GM12872 (cell line): ENCODE data around the gene CEP72.

Experiments used
- TF ChIP-seq, protein P1 (sequence below): IDR thresholded peaks from 3 replicates; pipeline ENCODE4 v1.5.1; 2011; ENCODE audit warnings: low read depth, mild to moderate bottlenecking, low read length, moderate library complexity; ENCODE audit not compliant: insufficient read depth

CEP72 gene

DNA sequence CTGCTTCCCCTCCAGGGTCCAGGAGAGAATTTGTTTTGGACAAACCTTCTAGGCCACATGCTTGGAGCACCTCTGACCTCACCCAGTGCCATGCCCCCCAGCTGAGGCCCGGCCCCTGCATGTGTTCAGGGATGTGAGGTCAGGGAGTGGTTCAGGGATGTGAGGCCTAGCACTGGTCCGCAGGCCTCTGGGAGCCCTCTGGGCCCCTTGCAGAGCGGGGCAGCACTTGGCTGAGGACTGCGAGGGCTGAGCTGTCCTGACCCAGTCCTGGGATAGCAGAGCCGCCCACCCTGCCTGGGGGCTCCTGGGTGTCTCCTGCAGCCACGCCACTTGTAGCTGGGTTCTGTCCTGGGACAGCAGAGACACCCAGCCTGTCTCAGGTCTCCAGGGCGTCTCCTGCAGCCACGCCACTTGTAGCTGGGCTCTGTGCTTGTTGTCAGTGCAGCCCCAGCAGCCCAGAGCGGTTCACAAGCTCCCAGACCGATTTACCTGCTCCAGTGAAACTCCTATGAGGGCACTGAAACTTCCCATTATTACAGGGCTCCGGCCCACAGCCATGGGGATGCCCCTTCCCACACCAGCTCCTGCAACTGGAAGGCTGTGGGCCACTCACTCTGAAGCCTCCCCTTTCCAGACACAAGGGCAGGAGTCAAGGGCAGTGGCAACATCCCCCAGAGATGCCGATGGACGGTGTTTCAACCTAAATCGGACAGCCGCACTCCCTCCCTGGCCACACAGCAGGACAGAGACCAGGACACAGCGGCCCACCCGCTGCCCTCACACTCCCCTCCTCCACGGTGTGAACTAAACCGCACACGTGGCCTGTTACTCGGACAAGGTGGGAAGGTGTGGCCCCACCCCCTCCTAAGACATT lies 5.4 kb upstream of the CEP72 start:
- TF ChIP-seq, protein P1, sequence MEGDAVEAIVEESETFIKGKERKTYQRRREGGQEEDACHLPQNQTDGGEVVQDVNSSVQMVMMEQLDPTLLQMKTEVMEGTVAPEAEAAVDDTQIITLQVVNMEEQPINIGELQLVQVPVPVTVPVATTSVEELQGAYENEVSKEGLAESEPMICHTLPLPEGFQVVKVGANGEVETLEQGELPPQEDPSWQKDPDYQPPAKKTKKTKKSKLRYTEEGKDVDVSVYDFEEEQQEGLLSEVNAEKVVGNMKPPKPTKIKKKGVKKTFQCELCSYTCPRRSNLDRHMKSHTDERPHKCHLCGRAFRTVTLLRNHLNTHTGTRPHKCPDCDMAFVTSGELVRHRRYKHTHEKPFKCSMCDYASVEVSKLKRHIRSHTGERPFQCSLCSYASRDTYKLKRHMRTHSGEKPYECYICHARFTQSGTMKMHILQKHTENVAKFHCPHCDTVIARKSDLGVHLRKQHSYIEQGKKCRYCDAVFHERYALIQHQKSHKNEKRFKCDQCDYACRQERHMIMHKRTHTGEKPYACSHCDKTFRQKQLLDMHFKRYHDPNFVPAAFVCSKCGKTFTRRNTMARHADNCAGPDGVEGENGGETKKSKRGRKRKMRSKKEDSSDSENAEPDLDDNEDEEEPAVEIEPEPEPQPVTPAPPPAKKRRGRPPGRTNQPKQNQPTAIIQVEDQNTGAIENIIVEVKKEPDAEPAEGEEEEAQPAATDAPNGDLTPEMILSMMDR = no peak

DNA sequence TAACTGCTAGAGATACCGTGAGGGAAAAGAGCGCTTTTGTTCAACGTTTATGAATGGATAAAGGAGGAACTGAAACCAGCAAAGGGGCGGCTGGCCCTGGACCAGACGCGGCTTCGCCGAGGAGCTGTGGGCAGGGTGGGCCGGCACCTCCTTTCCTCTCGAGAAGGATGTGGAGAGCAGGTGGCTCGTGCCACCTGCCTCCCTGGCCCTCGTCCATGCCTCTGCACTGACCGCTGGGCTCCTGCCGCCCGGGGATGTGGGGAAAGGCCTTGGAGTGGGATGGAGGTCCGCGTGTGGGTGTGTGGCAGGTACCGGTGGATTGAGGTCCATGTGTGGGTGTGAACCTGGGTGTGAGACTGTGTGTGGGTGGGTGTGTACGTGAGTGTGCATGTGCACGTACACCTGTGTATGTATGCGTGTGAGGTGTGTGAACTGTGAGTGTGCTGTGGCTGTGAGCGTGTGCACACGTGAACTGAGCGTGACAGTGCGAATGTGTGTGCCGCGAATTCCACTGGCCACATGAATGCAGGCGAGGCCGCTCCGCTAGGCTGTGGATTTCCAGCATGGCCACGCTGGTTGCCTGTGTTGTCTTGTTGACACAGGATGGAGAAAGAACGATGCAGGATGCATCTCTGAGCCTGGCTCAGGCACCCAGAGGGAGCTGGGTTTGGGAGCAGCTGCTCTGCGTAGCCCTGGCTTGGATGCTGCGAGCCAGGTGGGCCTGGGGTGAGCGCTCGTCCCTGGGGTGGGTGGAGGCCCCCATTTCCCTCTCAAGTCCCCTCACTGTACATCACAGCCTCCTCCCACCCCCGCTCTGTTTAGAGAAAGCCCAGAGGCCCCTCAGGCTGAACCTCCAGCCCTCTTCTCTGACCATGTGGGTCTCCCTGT lies 4.4 kb upstream of the CEP72 start:
- TF ChIP-seq, protein P1 = no peak

DNA sequence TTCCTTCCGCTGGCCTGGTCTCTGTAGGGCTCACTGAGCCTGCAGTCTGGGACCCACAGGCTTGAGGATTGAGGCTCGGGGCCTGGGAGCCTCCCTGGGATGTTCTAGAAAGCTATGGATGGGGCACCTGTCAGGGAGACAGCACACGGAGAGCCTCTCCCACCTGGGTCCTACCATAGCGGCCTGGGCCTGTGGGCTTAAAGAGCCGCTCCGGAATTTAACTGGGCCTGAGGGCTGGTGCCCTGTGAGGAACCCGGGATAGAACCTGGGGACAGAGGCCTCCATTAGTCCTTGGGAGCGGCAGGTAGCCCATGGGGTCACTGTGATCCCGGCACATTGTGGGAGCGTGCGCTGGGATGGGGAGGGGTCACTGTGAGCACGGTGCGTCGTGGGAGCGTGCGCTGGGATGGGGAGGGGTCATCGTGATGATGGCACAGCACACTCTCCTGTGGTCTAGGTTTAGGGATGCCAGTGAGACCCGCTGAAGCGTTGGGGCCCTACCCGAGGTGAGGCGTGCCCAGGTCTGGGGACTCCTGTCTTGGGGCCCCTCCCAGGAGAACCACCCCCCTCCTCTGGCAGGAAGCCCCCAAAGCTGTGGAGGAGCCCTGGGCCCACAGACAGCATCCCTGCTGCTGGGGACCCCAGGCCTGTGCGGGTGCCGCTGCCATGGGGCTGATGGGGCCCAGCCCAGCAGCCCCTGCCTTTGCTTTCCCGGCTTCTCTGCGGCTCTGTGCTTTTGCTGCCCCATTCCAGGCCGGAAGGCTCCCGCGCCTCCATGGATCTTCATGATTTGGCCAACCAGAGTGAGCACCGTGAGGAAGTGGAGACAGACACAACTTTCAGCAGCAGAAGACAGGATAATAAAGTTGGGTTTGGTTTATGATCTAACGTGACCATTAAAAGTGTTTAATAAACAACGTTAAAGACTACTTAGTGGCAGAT lies 3.4 kb upstream of the CEP72 start:
- TF ChIP-seq, protein P1 = no peak

DNA sequence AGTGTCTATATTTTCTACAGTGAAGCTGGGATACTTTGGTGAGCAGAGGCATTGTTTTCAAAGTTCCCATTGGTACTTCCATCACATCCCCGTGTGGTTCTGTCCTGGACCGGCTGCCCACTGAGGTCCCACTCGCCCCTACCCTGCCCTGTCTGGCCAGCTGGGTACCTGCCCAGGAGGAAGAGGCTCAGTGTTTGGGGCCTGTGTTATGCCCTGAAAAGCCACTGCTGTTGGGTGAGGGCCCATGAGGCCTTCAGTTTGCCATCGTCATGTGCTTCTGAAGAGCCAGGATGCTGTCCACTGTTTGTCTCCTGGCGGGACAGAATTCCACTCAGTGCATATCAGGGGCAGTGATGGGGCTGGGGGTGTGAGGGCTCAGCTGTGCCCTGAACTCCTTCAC lies 2.6 kb upstream of the CEP72 start:
- TF ChIP-seq, protein P1 = no peak

DNA sequence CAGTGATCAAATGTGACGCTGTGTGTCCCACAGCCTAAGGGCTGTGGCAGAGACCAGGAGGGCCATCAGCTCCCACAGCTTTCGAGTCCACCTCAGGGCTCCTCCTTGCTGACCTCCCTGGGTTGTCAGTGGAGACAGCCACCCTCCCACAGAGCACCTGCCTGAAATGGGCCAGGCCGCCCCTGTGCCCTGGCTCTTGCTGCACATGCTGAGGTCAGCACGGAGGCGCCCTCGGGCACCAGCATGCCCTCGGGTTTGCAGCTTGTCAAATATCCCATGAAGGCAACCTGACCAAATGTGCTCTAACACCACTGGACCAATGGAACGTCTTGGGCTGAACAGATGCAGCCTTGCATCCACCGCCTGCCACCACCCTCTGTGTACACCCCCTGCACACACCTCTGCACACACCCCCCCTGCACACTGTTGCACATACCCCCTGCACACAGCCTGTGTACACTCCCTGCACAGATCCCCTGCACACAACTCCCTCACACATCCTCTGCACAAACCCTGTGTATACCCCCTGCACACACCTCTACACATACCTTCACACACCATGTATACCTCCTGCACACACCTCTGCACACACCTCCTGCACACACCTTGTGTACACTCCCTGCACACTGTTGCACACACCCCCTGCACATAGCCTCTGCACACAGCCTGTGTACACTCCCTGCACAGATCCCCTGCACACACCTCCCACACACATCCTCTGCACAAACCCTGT lies 2.0 kb upstream of the CEP72 start:
- TF ChIP-seq, protein P1 = no peak

DNA sequence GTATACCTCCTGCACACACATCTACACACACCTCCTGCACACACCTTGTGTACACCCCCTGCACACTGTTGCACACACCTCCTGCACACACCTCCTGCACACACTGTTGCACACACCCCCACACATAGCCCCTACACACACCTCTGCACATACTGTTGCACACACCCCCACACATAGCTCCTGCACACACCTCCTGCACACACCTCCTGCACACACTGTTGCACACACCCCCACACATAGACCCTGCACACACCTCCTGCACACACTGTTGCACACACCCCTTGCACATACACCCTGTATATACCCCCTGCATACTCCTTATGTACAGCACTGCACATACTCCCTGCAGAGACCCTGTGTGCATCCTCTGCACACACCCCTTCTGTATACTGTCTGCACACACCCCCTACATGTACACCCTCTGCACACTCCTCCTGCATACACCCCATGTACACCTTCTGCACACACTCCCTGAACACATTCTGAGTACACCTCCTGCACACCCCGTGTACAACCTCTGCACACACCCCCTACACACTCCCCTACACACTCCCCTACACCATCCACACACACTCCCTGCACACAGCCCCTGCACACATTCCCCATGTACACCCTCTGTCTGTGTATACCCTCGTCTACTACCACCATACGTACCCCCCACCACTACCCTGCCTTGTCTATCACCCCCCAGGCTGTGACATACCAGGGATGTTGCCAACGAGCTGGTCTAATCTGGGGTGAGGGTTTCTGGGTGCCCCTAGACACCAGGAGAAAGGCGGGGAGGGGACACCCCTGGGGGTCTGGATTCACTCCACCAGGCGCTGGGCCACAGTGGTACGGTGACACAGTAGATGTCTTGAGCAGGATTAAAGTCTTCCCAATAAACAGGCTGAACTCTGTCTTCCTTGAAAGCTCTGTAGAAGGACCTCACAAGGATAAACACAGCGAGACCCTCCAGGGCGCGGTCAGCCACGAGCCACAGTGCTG lies 1.1 kb upstream of the CEP72 start:
- TF ChIP-seq, protein P1 = no peak
